Measurements from ENCODE around the gene KRT6C. TPM values are rescaled to one million over a fixed set of nuclear protein-coding genes. Genes with fewer than 3 reads are reported as not detected.

KRT6C gene
- total and polyA plus RNA-seq, 2 experiments from 2014 or later: not detected

GRCh38 chr12:52519387-52519703, 45.7 kb upstream of the KRT6C start:
- Mint-ChIP-seq H3K27ac (no peak overlapping the region), H3K9me3 (no peaks in the 10 kb centered on the region), H3K4me3 (no peak overlapping the region), H3K27me3 (ENCODE audit: insufficient read depth, low read depth, poor library complexity) (peaks cover 12% of the 10 kb centered on the region), H3K4me1 (peaks cover 15% of the 10 kb centered on the region; the same call in 1 of the 3 replicates), H3K36me3 (ENCODE audit: low read depth) (no peaks in the 10 kb centered on the region)
- no peak for DNase-seq (ENCODE audit: low spot score)
- Histone ChIP-seq H3K36me3 (ENCODE audit: insufficient read depth) (no peaks in the 10 kb centered on the region), H3K27me3 (ENCODE audit: insufficient read depth) (no peaks in the 10 kb centered on the region), H3F3A (replicated peaks; ENCODE audit: low read depth) (no peaks in the 10 kb centered on the region), H3K4me1 (ENCODE audit: insufficient read depth) (no peaks in the 10 kb centered on the region), H3K4me3 (no peak overlapping the region), H2AFZ (no peak overlapping the region), H3K27ac (ENCODE audit: low read depth) (no peak overlapping the region), H3K4me2 (no peak overlapping the region), H3K79me2 (replicated peaks; ENCODE audit: insufficient read depth) (no peaks in the 10 kb centered on the region), H4K20me1 (replicated peaks; ENCODE audit: insufficient read depth) (no peaks in the 10 kb centered on the region), H3K9me2 (ENCODE audit: insufficient read depth) (0 out of 2 replicates have a peak, but pooled peaks cover 3% of the 10 kb centered on the region)
- ATAC-seq: no peak
- TF ChIP-seq CTCF (conservative IDR thresholded peaks at IDR 0.05; ENCODE audit: low read depth in 2 of 2): no peak

- no peak overlapping the region for H3K4me3 Mint-ChIP-seq
- no peaks in the 10 kb centered on the region for H4K20me1 ChIP-seq (replicated peaks; ENCODE audit: insufficient read depth)
- ATAC-seq (no peak), DNase-seq (ENCODE audit: low spot score) (no peak)
- H3K79me2 ChIP-seq (replicated peaks; ENCODE audit: insufficient read depth): no peaks in the 10 kb centered on the region
- H2AFZ ChIP-seq: no peak overlapping the region
- H3K27me3 ChIP-seq (ENCODE audit: insufficient read depth): no peaks in the 10 kb centered on the region
- H3K4me2 ChIP-seq: no peak overlapping the region
- H3F3A ChIP-seq (replicated peaks; ENCODE audit: low read depth): no peaks in the 10 kb centered on the region
- H3K9me2 ChIP-seq (ENCODE audit: insufficient read depth): 0 out of 2 replicates have a peak, but pooled peaks cover 3% of the 10 kb centered on the region
- H3K36me3 ChIP-seq (ENCODE audit: insufficient read depth): no peaks in the 10 kb centered on the region
- peaks cover 12% of the 10 kb centered on the region for H3K27me3 Mint-ChIP-seq (ENCODE audit: insufficient read depth, low read depth, poor library complexity)
- no peaks in the 10 kb centered on the region for H3K4me1 ChIP-seq (ENCODE audit: insufficient read depth)
- H3K4me3 ChIP-seq: no peak overlapping the region
- no peaks in the 10 kb centered on the region for H3K36me3 Mint-ChIP-seq (ENCODE audit: low read depth)
- H3K27ac ChIP-seq (ENCODE audit: low read depth): no peak overlapping the region
- H3K27ac Mint-ChIP-seq: no peak overlapping the region; the same call in 1 of the 2 replicates
- H3K9me3 Mint-ChIP-seq: no peaks in the 10 kb centered on the region
- H3K4me1 Mint-ChIP-seq: peaks cover 15% of the 10 kb centered on the region; the same call in 1 of the 3 replicates
- TF ChIP-seq ZNF462 (CRISPR knock-in tag; IDR thresholded peaks at IDR 0.05): no peak
- no peak for TF ChIP-seq CREB1 (CRISPR knock-in tag; IDR thresholded peaks at IDR 0.05; ENCODE audit: low read depth)
- TF ChIP-seq EZH2 (IDR thresholded peaks at IDR 0.05; ENCODE audit: low read depth, unreplicated experiment): no peak
- no peak for TF ChIP-seq NANOG (IDR thresholded peaks at IDR 0.05; ENCODE audit: borderline replicate concordance)
- TF ChIP-seq ETS1 (IDR thresholded peaks at IDR 0.05): no peak
- no peak for TF ChIP-seq STAT1 (IDR thresholded peaks at IDR 0.05; ENCODE audit: unreplicated experiment)
- TF ChIP-seq POLR2AphosphoS5 (IDR thresholded peaks at IDR 0.05; ENCODE audit: low read depth): no peak
- TF ChIP-seq CTCF (conservative IDR thresholded peaks at IDR 0.05; ENCODE audit: low read depth in 2 of 2): no peak
- no peak for TF ChIP-seq JUNB (IDR thresholded peaks at IDR 0.05; ENCODE audit: unreplicated experiment)
Observed at GRCh38 chr12:52518574-52519386, 45.2 kb upstream of the KRT6C start.

All from GM23338 (cell line).